WTC11 (cell line): ENCODE results near the gene STAMBP.
"Not testable (repeated sequence)": the region's sequence is repeated elsewhere in the genome, so short reads cannot be mapped to it uniquely, and the experiment has no call there.

Experiments used
- SMAD4 ChIP-seq: sonication (generic); formaldehyde crosslinking; IDR thresholded peaks from 2 replicates; pipeline ENCODE4 v1.8.0; 2022; ENCODE audit warnings: mild to moderate bottlenecking, missing genetic modification reagents
- SP1 ChIP-seq: sonication (generic); formaldehyde crosslinking; conservative IDR thresholded peaks from 2 replicates; pipeline ENCODE4 v1.8.1; 2022; ENCODE audit warnings: missing genetic modification reagents
- ZNF232 ChIP-seq: sonication (generic); formaldehyde crosslinking; IDR thresholded peaks from 2 replicates; pipeline ENCODE4 v1.8.0; 2022; ENCODE audit warnings: mild to moderate bottlenecking, missing genetic modification reagents
- TF ChIP-seq, protein P1 (sequence below): fragments of 200-600 bp; IDR thresholded peaks from 2 replicates; pipeline ENCODE4 v1.8.0; 2022; ENCODE audit warnings: antibody characterized with exemption
- TF ChIP-seq, protein P2 (sequence below): sonication (generic); formaldehyde crosslinking; conservative IDR thresholded peaks from 2 replicates; pipeline ENCODE4 v1.8.1; 2022; ENCODE audit warnings: mild to moderate bottlenecking, missing genetic modification reagents

DNA sequence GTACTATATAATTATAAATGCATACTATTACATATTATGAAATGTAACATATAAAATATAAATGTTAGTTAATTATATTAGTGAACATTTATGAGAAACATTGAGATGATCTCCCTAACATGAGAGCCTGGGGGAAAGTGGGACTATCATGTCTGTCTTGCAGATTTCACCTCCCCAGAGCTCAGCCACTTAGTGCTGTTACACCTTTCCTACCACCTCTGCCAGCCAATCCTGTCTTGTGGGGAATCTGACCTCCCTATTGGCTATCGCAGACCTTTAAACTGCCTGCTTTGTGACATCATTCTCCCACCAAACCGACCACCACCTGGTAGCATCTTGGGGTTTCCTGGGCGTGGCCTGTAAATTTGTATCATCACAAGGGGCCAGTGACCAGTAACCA, 44.9 kb upstream of the STAMBP start, which contains the start of gene C2orf78:
- TF ChIP-seq SP1 (CRISPR knock-in tag); ZNF232; SMAD4: not testable (repeated sequence)
- TF ChIP-seq, protein P1, sequence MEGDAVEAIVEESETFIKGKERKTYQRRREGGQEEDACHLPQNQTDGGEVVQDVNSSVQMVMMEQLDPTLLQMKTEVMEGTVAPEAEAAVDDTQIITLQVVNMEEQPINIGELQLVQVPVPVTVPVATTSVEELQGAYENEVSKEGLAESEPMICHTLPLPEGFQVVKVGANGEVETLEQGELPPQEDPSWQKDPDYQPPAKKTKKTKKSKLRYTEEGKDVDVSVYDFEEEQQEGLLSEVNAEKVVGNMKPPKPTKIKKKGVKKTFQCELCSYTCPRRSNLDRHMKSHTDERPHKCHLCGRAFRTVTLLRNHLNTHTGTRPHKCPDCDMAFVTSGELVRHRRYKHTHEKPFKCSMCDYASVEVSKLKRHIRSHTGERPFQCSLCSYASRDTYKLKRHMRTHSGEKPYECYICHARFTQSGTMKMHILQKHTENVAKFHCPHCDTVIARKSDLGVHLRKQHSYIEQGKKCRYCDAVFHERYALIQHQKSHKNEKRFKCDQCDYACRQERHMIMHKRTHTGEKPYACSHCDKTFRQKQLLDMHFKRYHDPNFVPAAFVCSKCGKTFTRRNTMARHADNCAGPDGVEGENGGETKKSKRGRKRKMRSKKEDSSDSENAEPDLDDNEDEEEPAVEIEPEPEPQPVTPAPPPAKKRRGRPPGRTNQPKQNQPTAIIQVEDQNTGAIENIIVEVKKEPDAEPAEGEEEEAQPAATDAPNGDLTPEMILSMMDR = not testable (repeated sequence)
- TF ChIP-seq, protein P2, sequence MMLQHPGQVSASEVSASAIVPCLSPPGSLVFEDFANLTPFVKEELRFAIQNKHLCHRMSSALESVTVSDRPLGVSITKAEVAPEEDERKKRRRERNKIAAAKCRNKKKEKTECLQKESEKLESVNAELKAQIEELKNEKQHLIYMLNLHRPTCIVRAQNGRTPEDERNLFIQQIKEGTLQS (CRISPR knock-in tag) = not testable (repeated sequence)
